Fibroblast of lung (primary cell): ENCODE measurements around the gene MEF2D.

Experiments
- EZH2 ChIP-seq: IDR thresholded peaks from 2 replicates; pipeline ENCODE4 v1.5.1; 2012; ENCODE audit warnings: low read length, control low read depth, mild to moderate bottlenecking; ENCODE audit errors: missing control alignments
- TF ChIP-seq, protein P1 (sequence below), 2 donors: IDR thresholded peaks in 1 of 2; conservative IDR thresholded peaks in 1 of 2; 1 replicate in 1 of 2; 2 replicates in 1 of 2; pipeline ENCODE4 v1.5.1; 2011 to 2012; ENCODE audit warnings: low read length in 2 of 2, control low read depth in 1 of 2, inconsistent platforms in 1 of 2, low read depth in 1 of 2, mild to moderate bottlenecking in 1 of 2

DNA sequence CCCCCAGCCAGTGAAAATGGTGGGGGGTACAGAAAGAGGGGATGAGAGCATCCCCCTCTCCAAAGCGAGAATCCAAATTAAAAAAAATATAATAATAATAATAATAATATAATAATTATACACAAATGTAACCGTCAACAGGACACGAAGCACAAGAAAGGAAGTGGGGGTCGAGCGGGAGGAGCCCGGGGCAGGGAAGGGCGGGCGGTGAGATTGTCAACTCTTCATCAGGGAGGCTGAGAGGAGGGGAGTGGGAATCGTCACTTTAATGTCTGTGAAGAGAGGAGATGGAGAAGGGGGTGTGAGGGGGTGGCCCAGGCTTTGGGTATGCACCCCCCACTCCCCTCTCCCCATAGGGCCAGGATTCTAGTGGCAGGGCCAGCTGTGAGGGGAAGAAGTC is 33.2 kb downstream of the MEF2D start:
- no peak for TF ChIP-seq EZH2
- TF ChIP-seq, protein P1, sequence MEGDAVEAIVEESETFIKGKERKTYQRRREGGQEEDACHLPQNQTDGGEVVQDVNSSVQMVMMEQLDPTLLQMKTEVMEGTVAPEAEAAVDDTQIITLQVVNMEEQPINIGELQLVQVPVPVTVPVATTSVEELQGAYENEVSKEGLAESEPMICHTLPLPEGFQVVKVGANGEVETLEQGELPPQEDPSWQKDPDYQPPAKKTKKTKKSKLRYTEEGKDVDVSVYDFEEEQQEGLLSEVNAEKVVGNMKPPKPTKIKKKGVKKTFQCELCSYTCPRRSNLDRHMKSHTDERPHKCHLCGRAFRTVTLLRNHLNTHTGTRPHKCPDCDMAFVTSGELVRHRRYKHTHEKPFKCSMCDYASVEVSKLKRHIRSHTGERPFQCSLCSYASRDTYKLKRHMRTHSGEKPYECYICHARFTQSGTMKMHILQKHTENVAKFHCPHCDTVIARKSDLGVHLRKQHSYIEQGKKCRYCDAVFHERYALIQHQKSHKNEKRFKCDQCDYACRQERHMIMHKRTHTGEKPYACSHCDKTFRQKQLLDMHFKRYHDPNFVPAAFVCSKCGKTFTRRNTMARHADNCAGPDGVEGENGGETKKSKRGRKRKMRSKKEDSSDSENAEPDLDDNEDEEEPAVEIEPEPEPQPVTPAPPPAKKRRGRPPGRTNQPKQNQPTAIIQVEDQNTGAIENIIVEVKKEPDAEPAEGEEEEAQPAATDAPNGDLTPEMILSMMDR (conservative IDR thresholded peaks at IDR 0.05 in 1 of 2, IDR thresholded peaks at IDR 0.05 in 1 of 2; ENCODE audit: low read depth in 1 of 2, low read length in 2 of 2) = no peak
